ENCODE measurements around the gene RALGDS. TPM values are rescaled to one million over a fixed set of nuclear protein-coding genes. Genes with fewer than 3 reads are reported as not detected.

The RALGDS gene
- total RNA-seq = 58.4 TPM
- long read RNA-seq, transcript RALGDS-214 (2 exons, 403 nt) = major isoform, 5 of 40 reads
- long read RNA-seq, partial matches to known transcripts = 12 of 40 reads
- long read RNA-seq, other reads (novel, unspliced or antisense) = 15 of 40 reads

DNA sequence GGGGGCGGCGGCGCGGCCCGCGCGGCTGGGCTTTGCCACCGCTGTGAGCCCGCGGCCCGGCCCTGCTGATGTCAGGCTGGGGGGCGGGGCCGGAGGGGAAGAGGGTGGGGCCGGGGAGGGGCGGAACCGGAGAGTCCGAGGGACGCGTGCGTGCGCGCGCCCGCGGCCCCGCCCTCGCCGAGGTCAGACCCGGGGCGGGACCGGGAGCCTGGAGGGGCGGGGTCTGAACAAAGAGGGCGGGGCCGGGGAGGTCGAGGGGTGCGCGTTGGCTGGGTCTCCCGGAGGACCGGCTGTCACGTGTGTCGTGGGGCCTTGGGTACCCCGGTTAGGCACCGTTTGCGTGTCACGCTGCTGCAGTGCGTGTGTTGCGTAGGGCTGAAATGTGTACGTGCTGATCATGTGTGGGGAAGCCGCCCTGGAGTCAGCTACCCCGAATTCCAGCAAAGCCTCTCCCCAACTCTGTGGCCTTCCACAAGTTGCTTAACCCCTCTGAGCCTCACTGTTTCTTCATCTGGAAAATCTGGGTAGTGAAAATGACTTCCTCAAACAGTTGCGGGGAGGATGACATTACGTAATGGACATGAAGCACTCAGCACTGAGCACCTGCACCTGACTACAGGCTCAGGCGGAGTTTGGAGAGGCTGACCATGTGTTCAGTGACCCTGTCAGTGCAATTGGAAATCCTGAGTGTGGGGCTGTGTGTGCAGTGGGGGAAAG lies at the start of gene RALGDS:
TSS of gene RALGDS (minus strand) at position 43 of the 717 bp plus-strand sequence. CDS start 86 bp downstream, outside the sequence.
- peak; percentile 96 for DNase-seq (ENCODE audit: low spot score)

DNA sequence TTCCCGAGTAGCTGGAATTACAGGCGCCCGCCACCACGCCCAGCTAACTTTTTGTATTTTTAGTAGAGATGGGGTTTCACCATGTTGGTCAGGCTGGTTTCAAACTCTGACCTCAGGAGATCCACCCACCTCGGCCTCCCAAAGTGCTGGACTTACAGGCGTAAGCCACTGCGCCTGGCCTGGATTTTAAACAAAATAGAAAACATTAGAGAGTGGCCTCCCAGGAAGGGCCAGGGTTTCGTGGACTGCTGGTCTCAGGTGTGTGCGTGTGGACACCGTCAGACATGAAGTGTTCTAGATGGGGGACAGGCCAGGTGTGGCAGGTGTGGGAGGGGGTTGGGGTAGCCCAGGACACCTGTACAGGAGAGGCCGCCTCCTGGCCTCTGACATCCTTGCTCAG lies 49.7 kb upstream of the RALGDS start:
- DNase-seq (ENCODE audit: low spot score) = peak; percentile 72

DNA sequence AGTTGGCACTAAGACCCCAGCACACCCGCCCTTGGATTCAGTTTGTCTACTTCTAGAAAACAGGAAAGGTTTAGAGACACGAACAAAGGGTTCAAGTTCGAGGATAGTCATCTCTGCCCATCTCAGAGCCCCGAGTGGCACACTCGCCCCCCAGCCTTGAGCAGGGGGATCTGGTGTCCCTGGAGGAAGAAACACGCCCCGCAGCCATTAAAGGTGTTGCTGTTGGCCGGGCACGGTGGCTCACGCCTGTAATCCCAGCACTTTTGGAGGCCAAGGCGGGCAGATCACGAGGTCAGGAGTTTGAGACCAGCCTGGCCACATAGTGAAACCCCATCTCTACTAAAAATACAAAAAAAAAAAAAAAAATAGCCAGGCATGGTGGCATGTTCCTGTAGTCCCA lies 48.6 kb upstream of the RALGDS start:
- peak; percentile 57 for DNase-seq (ENCODE audit: low spot score)

DNA sequence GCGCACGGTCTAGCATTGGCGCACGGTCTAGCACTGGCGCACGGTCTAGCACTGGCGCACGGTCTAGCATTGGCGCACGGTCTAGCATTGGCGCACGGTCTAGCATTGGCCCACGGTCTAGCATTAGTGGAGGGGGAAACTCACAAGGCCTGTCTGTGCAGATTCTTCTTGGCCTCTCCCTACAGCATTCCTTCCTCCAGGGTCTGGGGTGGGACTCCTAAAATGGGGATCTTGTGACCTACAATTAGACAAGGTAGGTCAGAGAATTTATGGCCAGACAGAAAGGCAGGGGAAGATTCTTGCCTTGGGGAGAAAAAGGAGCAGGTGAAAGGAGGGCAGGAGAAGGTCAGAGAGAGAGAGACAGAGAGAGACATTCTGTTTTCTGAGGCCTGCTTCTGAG lies 48.1 kb upstream of the RALGDS start:
- no peak for DNase-seq (ENCODE audit: low spot score)

DNA sequence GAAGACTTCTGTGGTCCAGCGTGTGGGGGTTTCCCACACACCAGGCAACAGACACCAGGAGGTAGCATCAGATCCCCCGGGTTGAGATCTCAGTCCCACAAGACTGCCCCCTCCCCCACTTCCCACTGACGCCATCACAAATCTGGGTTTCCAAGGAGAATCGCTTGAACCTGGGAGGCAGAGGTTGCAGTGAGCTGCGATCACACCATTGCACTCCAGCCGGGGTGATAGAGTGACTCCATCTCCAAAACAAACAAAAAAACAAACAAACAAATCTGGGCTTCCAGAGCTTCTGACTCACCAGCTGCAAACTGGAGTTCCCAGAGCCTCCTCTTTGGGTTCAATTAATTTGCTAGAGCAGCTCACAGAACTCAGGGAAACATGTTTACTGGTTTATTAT lies 47.4 kb upstream of the RALGDS start:
- DNase-seq (ENCODE audit: low spot score) = no peak

DNA sequence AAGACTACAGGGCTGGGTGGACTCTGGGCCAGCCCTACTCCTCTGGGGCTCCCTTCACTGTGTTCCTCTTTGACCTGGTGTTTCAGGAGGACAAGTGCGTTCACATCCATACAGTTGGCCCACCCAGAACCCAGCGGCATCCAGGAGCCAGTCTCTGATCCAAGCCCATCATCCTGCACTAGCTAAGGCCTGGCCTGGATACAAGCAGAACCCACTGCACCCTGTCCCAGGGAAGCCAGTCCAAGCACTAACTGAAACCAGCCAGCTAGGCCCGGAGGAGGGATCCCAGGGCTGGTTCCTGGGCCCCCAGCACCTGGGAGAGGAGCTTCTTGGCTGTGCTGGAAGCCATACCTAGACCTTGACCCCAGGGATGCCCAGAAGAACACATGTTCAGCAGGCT lies 46.7 kb upstream of the RALGDS start:
- DNase-seq (ENCODE audit: low spot score) = no peak

DNA sequence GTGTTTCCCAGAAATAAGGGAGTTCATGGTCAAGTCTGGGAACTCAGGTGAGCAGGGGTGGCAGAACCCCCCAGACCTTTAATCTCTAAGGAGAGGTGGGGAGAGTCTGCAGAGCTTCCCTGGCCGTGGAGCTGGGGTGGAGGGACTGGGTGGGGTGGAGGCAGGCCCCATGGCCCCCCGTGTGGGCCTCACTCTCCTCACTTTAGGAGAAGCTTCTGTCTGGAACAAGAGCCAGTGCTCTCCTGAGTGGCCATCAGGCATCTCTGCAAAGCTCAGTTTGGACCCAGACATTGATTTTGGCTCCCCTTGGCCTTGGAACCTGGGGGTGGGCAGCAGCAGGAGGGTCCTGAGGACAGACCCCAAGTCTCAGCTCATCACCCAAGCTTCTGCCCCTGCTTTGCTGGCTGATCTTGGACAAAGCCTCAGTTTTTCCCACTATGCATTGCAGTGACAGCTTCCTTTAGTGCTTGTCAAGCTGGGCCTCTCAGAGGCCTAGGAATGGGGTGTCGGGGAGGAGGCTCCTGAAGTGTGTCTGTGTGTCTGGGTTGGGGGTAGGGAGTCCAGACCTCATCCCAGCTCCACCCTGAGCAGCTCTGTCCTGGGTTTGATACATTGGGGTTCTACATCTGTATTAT lies 46.2 kb upstream of the RALGDS start:
- no peak for DNase-seq (ENCODE audit: low spot score)

DNA sequence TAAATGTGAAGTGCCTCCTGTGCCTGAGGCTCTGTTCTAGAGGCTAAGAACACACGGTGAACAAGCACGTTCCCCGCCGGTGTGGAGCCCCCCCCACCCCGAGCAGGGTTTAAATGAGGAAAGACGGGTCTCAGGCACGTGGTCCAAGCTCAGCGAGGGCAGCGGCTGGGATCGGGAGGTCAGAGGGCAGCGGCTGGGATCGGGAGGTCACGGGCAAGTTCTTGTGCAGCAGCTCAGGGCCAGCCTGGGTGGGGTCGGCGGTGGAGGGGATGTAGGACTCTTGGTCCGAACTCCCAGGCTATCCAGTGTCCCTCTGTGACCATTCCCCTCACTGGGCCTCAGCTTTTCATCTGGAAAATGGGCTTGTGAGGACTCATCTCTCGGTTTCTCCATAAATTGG lies 45.4 kb upstream of the RALGDS start:
- no peak for DNase-seq (ENCODE audit: low spot score)

DNA sequence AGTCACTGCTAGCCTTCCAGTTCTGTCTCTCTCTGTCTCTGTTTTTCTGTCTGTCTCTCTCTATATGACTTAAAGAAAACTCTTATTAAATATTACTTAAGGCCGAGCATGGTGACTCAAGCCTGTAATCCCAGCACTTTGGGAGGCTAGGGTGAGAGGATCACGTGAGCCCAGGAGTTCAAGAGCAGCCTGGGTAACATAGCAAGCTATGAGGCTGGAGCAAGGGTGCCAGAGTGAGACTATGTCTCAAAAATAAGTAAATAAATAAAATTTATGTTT lies 44.4 kb upstream of the RALGDS start:
- DNase-seq (ENCODE audit: low spot score) = no peak

DNA sequence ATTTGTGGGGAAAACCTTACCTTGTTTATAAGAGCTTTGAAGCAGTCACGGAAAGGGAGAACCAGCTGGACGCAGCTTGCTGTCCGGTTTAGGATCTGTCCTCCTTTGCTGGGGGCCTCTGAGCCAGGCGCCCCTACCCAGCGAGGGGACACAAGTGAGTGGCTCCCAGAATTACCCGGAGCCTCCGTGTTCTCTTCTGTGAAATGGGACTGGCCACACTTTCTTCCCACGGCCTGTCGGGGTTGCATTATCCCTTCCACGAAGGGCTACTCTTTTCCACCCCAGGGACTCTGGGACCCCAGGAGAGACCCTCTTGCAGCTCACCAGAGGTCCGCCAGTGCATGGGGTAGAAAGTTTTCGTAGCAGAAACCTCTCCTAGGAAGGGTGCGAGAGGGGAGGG lies 43.2 kb upstream of the RALGDS start:
- DNase-seq (ENCODE audit: low spot score) = no peak

DNA sequence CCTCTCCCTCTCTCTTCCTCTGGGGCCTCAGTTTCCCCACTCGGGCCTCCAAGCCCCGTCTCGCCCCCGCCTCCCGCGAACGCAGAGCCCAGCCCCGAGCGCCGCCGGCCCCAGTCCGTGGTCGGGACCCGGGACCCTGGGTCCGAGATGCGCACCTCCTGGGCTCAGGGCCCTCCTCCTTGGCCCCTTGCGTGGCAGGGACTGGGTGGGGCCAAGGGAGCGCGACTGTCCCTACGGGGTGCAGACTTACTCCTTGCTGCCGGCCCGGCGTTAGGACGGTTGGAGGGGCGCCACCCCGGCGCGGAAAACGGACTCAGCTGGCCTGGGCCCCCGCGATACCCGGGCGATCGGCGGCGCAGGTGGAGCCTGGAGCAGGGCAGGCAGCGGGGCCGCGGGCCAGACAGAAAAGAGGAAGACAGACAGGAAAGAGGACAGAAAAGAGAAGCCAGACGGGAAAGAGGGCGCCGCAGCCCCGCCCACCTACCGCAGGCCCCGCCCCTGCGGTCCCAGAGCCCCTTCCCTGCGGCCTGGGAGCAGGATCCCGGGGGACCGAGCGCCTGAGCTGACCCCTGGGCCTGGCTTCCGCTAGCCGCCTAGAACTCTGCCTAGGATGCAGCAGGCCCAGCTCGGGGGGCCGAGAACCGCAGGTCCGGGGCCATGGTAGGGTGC lies 42.6 kb upstream of the RALGDS start, which contains the start of gene GBGT1:
TSS of gene GBGT1 (minus strand) at position 411 of the 669 bp plus-strand sequence. CDS start 1,502 bp downstream, outside the sequence.
- no peak for DNase-seq (ENCODE audit: low spot score)

DNA sequence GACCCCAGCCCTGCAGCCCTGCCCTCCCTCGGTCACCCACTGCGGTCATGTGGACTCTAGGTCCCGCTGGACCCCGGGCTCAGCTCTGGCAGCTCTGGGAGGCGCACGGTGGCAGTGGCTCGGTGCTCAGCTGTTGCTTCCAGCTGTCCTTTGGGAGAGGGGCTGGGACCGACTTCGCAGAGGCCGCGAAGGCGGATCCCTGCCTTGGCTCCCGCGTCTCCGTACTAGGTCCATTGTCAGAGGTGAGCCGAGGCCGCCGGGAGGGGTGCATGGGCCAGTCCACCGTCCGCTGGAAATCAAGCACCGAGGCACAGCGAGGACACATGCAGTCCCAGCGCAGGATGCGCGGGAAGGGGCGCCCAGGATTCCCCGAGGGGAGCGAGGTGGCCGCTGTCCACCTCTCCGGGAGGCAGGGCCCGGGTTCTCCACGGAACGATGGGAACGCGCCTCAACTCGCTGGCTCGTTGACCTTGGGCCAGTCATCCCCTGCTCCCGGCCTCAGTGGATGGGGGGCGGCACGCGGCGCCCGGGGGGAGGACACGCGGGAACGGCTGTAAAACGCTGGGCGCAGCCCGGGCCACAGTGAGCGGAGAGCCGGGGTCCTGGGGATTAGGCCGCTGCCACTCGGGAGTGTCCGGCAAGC lies 41.9 kb upstream of the RALGDS start:
- no peak for DNase-seq (ENCODE audit: low spot score)

DNA sequence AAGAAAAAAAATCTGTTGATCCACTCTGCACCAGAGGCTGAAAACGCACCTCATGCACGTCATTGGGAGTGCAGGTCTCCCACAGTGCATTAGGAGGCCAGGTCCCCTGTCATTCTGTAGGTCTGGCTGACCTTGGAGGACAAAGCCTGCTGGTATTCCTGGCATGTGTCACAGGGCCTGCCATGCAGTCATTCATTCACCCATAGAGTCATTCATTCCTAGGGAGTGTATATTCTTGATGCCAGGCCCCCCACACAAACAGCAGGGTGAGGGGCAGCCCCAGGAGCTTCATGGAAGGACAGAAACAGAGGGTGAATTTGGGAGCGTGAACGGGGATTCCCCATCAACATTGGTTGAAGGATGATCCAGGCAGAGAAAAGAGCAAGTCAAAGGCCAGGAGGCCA lies 40.5 kb upstream of the RALGDS start:
- no peak for DNase-seq (ENCODE audit: low spot score)

DNA sequence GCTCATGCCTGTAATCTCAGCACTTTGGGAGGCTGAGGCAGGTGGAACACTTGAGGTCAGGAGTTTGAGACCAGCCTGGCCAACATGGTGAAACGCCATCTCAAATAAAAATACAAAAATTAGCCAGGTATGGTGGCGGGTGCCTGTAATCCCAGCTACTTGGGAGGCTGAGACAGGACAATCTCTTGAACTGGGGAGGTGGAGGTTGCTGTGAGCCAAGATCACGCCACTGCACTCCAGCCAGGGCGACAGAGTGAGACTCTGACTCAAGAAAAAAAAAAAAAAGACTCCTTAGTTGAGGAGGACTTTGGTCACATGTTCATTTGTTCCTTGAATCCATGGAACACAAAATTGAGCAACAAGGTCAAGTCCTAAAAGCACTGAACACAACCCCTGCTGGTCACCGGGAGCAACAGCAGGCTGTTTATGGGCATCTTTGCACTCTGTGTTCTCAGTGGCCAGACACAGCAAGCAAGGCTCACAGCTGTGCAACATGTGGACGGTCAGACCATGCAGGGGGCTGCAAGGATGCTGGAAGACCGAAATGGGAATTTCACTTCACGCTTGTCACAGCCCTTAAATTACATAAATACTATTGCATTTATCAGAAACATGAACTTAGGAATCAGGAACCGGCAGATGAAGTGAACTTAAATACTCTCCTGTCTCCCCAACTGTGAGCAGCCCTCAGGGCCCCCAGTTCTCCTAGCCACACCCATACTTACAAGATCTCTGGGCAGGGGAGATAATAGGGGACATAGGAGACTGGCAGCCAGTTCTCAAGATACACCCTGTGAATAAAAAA lies 39.9 kb upstream of the RALGDS start:
- no peak for DNase-seq (ENCODE audit: low spot score)

DNA sequence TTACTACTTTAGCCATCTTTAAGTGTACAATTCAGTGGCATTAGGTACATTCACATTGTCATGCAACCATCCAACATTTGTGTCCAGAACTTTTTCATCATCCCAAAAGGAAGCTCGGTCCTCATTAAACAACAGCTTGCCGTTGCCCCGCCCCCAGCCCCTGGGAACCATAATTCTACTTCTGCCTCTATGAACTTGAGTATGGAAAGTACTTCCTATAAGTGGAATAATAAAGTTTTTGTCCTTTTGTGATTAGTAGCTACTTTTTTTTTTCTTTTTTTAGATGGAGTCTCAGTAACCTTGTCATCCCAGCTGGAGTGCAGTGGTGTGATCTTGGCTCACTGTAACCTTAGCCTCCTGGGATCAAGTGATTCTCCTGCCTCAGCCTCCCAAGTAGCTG lies 37.7 kb upstream of the RALGDS start:
- no peak for DNase-seq (ENCODE audit: low spot score)

DNA sequence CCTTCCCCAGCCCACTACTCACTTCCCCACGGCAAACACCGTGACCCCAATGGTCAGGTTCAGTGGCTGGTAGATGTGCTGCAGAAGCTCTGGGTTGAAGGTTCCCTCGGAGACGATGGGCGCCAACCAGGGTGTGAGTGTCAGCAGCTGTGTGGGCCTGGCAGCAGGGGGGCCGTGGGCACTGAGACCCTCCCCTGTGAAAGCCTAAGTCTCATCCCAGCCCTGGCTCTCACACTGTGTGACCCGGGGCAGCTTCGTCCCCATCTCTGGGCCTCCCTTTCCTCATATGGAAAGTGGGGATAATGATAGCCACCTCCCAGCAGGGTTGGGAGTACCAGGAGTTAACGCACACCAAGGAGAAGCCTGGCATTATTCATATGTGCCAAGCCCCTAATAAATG lies 34.1 kb upstream of the RALGDS start:
- DNase-seq (ENCODE audit: low spot score) = no peak

DNA sequence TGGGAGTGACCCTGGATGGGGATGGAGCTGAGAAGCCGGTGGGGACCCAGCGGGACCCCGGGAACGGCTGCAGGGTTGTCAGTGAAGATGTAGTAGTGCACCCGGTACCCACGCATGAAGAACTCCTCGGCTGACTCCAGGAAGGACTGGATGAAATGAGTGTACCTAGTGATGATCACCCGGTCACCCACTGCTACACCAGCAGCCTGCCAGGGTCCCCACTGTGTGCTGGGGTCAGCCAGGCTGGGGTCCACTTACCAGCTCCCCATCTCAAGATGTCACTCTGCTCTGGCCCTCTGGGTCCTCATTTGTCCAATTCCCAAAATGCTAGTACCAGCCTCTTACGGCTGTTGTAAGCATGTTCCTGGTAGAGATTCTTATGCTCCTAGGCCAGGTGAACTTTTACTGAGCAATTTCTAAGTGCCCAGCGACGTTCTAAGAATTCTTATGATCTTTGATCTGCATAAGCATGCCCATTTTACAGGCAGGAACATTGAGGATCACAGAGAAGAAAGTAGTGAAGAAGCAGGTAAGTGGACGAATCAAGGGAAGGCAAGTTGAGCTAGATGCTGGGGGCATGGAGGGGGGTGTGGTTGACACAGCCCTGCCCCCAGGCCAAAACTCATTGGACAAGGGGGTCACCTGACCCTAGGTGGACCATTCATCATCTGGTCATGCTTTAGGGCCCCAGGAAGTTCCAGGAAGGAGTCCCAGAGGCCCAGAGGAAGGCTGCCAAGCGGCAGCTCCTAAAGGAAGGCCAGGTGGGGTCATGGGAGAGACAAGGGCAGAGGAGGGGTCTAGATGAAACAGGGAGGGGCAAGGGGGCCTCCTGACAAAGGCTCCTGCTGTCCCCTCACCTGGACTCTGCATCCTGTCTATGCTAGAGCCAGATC lies 33.3 kb upstream of the RALGDS start:
- DNase-seq (ENCODE audit: low spot score) = no peak

DNA sequence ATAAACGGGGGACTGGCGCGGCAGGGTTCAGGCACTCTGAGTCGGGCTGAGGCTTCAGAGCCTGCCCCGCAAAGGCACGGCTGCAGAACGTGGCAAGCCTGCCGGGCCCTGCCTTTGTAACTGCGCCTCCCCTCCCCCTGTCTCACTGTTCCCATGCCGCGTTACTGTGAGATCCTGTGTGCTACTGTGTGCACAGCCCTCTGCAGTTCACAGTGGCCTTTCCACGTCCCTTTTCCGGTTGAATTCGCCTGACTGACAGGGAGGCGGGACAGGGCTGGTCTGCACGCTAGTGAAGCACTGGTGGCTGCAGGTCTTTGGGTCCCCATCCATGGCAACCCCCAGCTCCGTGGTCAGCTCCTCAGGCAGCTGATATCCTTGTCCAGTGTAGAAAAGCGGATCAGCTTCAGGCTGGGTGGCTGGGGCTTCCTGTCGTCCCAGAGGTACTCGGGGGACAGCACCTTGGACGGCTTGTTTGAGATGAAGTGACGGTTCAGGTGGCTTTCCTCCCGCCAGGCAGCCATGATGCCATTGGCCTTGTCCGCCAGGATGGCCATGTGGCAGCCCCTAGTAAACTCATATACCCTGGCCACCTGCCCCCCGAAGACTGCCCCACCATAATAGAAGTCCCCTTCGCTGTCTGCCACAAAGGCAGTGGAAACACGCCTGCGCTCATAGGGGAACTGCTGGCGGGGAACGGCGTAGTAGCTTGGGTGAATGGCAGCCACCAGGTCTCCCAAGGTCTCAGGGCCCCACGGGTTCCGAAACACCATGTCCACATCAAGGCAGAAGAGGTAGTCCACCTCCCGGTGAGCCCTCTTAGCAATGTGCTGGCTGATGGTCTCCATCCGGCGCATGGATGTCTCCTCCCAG lies 32.4 kb upstream of the RALGDS start:
- no peak for DNase-seq (ENCODE audit: low spot score)

Data from mesenteric fat pad (tissue), 1 donor.